ENCODE results near the gene JPT2. TPM values are rescaled to one million over a fixed set of nuclear protein-coding genes. Genes with fewer than 3 reads are reported as not detected.
"Not testable (repeated sequence)": the region's sequence is repeated elsewhere in the genome, so short reads cannot be mapped to it uniquely, and the experiment has no call there.

The JPT2 gene
- total RNA-seq, 1 donor: 45.9 TPM

GRCh38 chr16:1710811-1711507 is 32.9 kb downstream of the JPT2 start:
- H3K4me3 ChIP-seq (ENCODE audit: low read depth, low read length): no peak overlapping the region
- no peak for TF ChIP-seq CTCF (IDR thresholded peaks at IDR 0.05; ENCODE audit: insufficient read depth, low read length)
- no peak for DNase-seq (ENCODE audit: low read depth)

- H3K4me3 ChIP-seq (ENCODE audit: low read depth, low read length): no peak overlapping the region
- DNase-seq (ENCODE audit: low read depth): no peak
- no peak for TF ChIP-seq CTCF (IDR thresholded peaks at IDR 0.05; ENCODE audit: insufficient read depth, low read length)
These were observed 34.7 kb downstream of the JPT2 start for GRCh38 chr16:1712791-1713261.

- no peak for TF ChIP-seq CTCF (IDR thresholded peaks at IDR 0.05; ENCODE audit: insufficient read depth, low read length)
- no peak overlapping the region for H3K4me3 ChIP-seq (ENCODE audit: low read depth, low read length)
- no peak for DNase-seq (ENCODE audit: low read depth)
These were observed 35.3 kb downstream of the JPT2 start for GRCh38 chr16:1713331-1713730.

GRCh38 chr16:1713933-1714332 is 35.9 kb downstream of the JPT2 start:
- TF ChIP-seq CTCF (IDR thresholded peaks at IDR 0.05; ENCODE audit: insufficient read depth, low read length): no peak
- H3K4me3 ChIP-seq (ENCODE audit: low read depth, low read length): no peak overlapping the region
- no peak for DNase-seq (ENCODE audit: low read depth)

- no peak for DNase-seq (ENCODE audit: low read depth)
- H3K4me3 ChIP-seq (ENCODE audit: low read depth, low read length): no peak overlapping the region
- no peak for TF ChIP-seq CTCF (IDR thresholded peaks at IDR 0.05; ENCODE audit: insufficient read depth, low read length)
These were observed 37.1 kb downstream of the JPT2 start for GRCh38 chr16:1715220-1715619.

GRCh38 chr16:1718236-1718635 is 40.2 kb downstream of the JPT2 start:
- DNase-seq (ENCODE audit: low read depth); H3K4me3 ChIP-seq (ENCODE audit: low read depth, low read length): not testable (repeated sequence)

- H3K4me3 ChIP-seq (ENCODE audit: low read depth, low read length): not testable (repeated sequence)
These were observed 41.6 kb downstream of the JPT2 start for GRCh38 chr16:1719559-1720229.

GRCh38 chr16:1721372-1721771 is 43.3 kb downstream of the JPT2 start:
- no peak overlapping the region for H3K4me3 ChIP-seq (ENCODE audit: low read depth, low read length)
- no peak for TF ChIP-seq CTCF (IDR thresholded peaks at IDR 0.05; ENCODE audit: insufficient read depth, low read length)
- DNase-seq (ENCODE audit: low read depth): no peak

More at GRCh38 chr16:1719559-1720229, 41.6 kb downstream of the JPT2 start:
- not testable (repeated sequence) for DNase-seq (ENCODE audit: low read depth)

Data from fibroblast of the aortic adventitia (primary cell).